ENCODE results near the gene ZNF234. TPM values are rescaled to one million over a fixed set of nuclear protein-coding genes. Genes with fewer than 3 reads are reported as not detected.

Gene ZNF234
- total and polyA plus RNA-seq, 7 donors, result 0.92 to 19.7 (median 5.9) TPM

GRCh38 chr19:44151491-44151890 lies 10.1 kb downstream of the ZNF234 start:
- Histone ChIP-seq H3K9me3 (peaks cover 7 to 32% (median 20%) of the 10 kb centered on the region in 4 donors), H3K27ac (no peak overlapping the region), H3K4me3 (no peak overlapping the region), H3K36me3 (peaks cover 42 to 98% (median 84%) of the 10 kb centered on the region in 4 donors), H3K27me3 (no peaks in the 10 kb centered on the region), H3K4me1 (no peaks in the 10 kb centered on the region)
- 97 to 98% methylated on average over 5 of the region's 5 CpGs for WGBS, 2 donors
- intact Hi-C loops (cut with DNase I), result no loop called here
- TF ChIP-seq POLR2A (IDR thresholded peaks at IDR 0.05) (no peak), POLR2AphosphoS5 (IDR thresholded peaks at IDR 0.05) (no peak), EP300 (IDR thresholded peaks at IDR 0.05) (no peak)
- TF ChIP-seq, protein P1, sequence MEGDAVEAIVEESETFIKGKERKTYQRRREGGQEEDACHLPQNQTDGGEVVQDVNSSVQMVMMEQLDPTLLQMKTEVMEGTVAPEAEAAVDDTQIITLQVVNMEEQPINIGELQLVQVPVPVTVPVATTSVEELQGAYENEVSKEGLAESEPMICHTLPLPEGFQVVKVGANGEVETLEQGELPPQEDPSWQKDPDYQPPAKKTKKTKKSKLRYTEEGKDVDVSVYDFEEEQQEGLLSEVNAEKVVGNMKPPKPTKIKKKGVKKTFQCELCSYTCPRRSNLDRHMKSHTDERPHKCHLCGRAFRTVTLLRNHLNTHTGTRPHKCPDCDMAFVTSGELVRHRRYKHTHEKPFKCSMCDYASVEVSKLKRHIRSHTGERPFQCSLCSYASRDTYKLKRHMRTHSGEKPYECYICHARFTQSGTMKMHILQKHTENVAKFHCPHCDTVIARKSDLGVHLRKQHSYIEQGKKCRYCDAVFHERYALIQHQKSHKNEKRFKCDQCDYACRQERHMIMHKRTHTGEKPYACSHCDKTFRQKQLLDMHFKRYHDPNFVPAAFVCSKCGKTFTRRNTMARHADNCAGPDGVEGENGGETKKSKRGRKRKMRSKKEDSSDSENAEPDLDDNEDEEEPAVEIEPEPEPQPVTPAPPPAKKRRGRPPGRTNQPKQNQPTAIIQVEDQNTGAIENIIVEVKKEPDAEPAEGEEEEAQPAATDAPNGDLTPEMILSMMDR (IDR thresholded peaks at IDR 0.05), result no peak
- no peak for DNase-seq

DNA sequence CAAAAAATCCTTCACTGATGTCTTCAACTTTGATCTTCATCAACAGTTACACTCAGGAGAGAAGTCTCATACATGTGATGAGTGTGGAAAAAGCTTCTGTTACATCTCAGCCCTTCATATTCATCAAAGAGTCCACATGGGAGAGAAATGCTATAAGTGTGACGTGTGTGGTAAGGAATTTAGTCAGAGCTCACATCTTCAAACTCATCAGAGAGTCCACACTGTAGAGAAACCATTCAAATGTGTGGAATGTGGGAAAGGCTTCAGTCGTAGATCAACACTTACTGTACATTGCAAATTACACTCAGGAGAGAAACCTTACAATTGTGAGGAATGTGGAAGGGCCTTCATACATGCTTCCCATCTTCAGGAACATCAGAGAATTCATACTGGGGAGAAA lies 15.1 kb downstream of the ZNF234 start:
- no peaks in the 10 kb centered on the region for H3K4me1 ChIP-seq
- WGBS, 2 donors, result 93% methylated on average over 2 of the region's 2 CpGs
- no peak overlapping the region for H3K27ac ChIP-seq
- no peak overlapping the region for H3K4me3 ChIP-seq
- H3K36me3 ChIP-seq, result peaks cover 29 to 68% (median 55%) of the 10 kb centered on the region in 4 donors
- intact Hi-C loops (cut with DNase I), result no loop called here
- TF ChIP-seq POLR2AphosphoS5 (IDR thresholded peaks at IDR 0.05) (no peak), EP300 (IDR thresholded peaks at IDR 0.05) (no peak), POLR2A (IDR thresholded peaks at IDR 0.05) (no peak)
- TF ChIP-seq, protein P1 (IDR thresholded peaks at IDR 0.05), result no peak
- H3K9me3 ChIP-seq, result peaks cover 31 to 77% (median 45%) of the 10 kb centered on the region in 4 donors
- H3K27me3 ChIP-seq, result no peaks in the 10 kb centered on the region
- DNase-seq, result no peak

DNA sequence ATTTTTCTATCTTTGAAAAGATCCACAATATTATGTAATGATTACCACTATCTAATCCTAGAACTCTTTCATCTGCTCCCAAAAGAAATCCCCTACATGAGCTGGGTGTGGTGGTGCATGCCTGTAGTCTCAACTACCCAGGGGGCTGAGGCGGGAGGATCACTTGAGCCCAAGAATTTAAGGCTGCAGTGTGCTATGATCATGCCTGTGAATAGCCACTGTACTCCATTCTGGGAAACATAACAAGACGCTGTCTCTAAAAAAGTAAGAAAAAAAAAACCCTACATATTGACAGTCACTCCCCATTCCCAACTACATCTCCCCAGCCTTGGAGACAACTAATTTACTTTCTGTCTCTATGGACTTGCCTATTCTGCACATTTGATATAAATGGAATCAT lies 22.4 kb downstream of the ZNF234 start:
- Histone ChIP-seq H3K27me3 (no peaks in the 10 kb centered on the region), H3K4me3 (no peak overlapping the region), H3K9me3 (peaks cover 4 to 33% (median 14%) of the 10 kb centered on the region in 4 donors), H3K27ac (no peak overlapping the region), H3K4me1 (peaks cover 0 to 12% (median 11%) of the 10 kb centered on the region in 4 donors), H3K36me3 (peaks cover 0 to 24% (median 8%) of the 10 kb centered on the region in 4 donors)
- WGBS, 2 donors, result 89 to 95% methylated on average over 2 of the region's 2 CpGs
- no peak for TF ChIP-seq POLR2AphosphoS5 (IDR thresholded peaks at IDR 0.05)
- TF ChIP-seq, protein P1 (IDR thresholded peaks at IDR 0.05), result no peak
- no peak for TF ChIP-seq EP300 (IDR thresholded peaks at IDR 0.05)
- TF ChIP-seq POLR2A (IDR thresholded peaks at IDR 0.05), result no peak
- DNase-seq, result no peak
- intact Hi-C loops (cut with DNase I), result loop anchor here (2.0 kb wide), 2 partner anchors 49 to 51 kb away; partner anchors contain the start of genes ZNF225 and ZNF227

DNA sequence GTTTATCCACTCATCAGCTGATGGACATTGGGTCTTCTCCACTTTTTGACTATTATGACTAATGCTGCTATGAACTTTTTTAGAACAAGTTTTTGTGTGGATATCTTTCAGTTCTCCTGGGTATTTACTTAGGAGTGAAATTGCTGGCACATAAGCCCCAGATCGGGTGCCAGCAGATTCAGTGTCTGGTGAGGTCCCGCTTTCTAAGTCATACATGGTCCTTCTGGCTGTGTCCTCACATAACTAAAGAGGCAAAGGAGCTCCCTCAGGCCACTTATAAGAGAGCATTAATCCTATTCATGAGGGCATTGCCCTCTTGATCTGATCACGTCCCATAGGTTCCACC lies 22.9 kb downstream of the ZNF234 start:
- Histone ChIP-seq H3K4me1 (peaks cover 0 to 12% (median 11%) of the 10 kb centered on the region in 4 donors), H3K4me3 (peak overlapping the region in 3 of 4 donors; percentile 61 to 73 (median 69)), H3K36me3 (peaks cover 3 to 29% (median 12%) of the 10 kb centered on the region in 4 donors), H3K27me3 (no peaks in the 10 kb centered on the region), H3K9me3 (peaks cover 4 to 28% (median 9%) of the 10 kb centered on the region in 4 donors), H3K27ac (peak overlapping the region; percentile 82 to 87 (median 84))
- no peak for DNase-seq
- 57 to 69% methylated on average over 3 of the region's 3 CpGs for WGBS, 2 donors
- intact Hi-C loops (cut with DNase I), result loop anchor here (2.0 kb wide), 2 partner anchors 49 to 51 kb away; partner anchors contain the start of genes ZNF225 and ZNF227
- TF ChIP-seq POLR2A (IDR thresholded peaks at IDR 0.05), result no peak
- TF ChIP-seq, protein P1 (IDR thresholded peaks at IDR 0.05), result no peak
- TF ChIP-seq EP300 (IDR thresholded peaks at IDR 0.05), result no peak
- no peak for TF ChIP-seq POLR2AphosphoS5 (IDR thresholded peaks at IDR 0.05)
